ENCODE measurements around the gene PRTN3. TPM values are rescaled to one million over a fixed set of nuclear protein-coding genes. Genes with fewer than 3 reads are reported as not detected.
A peak's percentile ranks its signal among the peaks of the same experiment; 100 is the strongest.
"Not testable (repeated sequence)": the region's sequence is repeated elsewhere in the genome, so short reads cannot be mapped to it uniquely, and the experiment has no call there.

The PRTN3 gene
- total RNA-seq, 1 donor from 2014 or later: not detected

GRCh38 chr19:890831-891230 is 50.0 kb downstream of the PRTN3 start:
- Histone ChIP-seq H3K4me1 (no peaks in the 10 kb centered on the region), H4K20me1 (ENCODE audit: low read depth) (peaks cover 6% of the 10 kb centered on the region), H3K9ac (no peak overlapping the region), H2AFZ (replicated peaks) (no peak overlapping the region), H3K27ac (no peak overlapping the region), H3K9me3 (ENCODE audit: low read depth) (no peaks in the 10 kb centered on the region), H3K79me2 (ENCODE audit: low read depth) (peaks cover 15% of the 10 kb centered on the region), H3F3A (ENCODE audit: low read depth) (peaks cover 14% of the 10 kb centered on the region), H3K4me3 (no peak overlapping the region), H3K27me3 (no peaks in the 10 kb centered on the region), H3K4me2 (no peak overlapping the region), H3K36me3 (no peaks in the 10 kb centered on the region)
- no peak overlapping the region for H3K27ac Mint-ChIP-seq
- H3K4me3 Mint-ChIP-seq: peak overlapping the region; percentile 80
- DNase-seq (ENCODE audit: low spot score): no peak
- H3K9me3 Mint-ChIP-seq: no peaks in the 10 kb centered on the region
- H3K36me3 Mint-ChIP-seq: peaks cover 7% of the 10 kb centered on the region
- no peak for TF ChIP-seq EZH2 (IDR thresholded peaks at IDR 0.05)
- no peak for TF ChIP-seq EZH2phosphoT487 (IDR thresholded peaks at IDR 0.05)
- no peak for TF ChIP-seq CTCF (IDR thresholded peaks at IDR 0.05)
- peaks cover 9% of the 10 kb centered on the region for H3K4me1 Mint-ChIP-seq
- peaks cover 16% of the 10 kb centered on the region for H3K27me3 Mint-ChIP-seq (ENCODE audit: insufficient read depth, low read depth)

GRCh38 chr19:891421-892200 is 50.8 kb downstream of the PRTN3 start:
- H2AFZ ChIP-seq (replicated peaks); H3K27ac ChIP-seq; H3K4me1 ChIP-seq; H3K4me1 Mint-ChIP-seq; H3K9me3 Mint-ChIP-seq; H3K27me3 ChIP-seq; DNase-seq (ENCODE audit: low spot score); H3K9me3 ChIP-seq (ENCODE audit: low read depth); H3K9ac ChIP-seq; H3K27ac Mint-ChIP-seq; H3K36me3 ChIP-seq; H4K20me1 ChIP-seq (ENCODE audit: low read depth); H3K36me3 Mint-ChIP-seq: not testable (repeated sequence)
- peak overlapping the region; percentile 97 for H3K4me3 ChIP-seq
- peaks cover 14% of the 10 kb centered on the region for H3F3A ChIP-seq (ENCODE audit: low read depth)
- peaks cover 15% of the 10 kb centered on the region for H3K79me2 ChIP-seq (ENCODE audit: low read depth)
- H3K4me2 ChIP-seq: peak overlapping the region; percentile 95
- peaks cover 16% of the 10 kb centered on the region for H3K27me3 Mint-ChIP-seq (ENCODE audit: insufficient read depth, low read depth)
- H3K4me3 Mint-ChIP-seq: peak overlapping the region; percentile 90

GRCh38 chr19:892243-892893 is 51.6 kb downstream of the PRTN3 start:
- TF ChIP-seq EZH2 (IDR thresholded peaks at IDR 0.05): no peak
- TF ChIP-seq EZH2phosphoT487 (IDR thresholded peaks at IDR 0.05): no peak
- no peak for TF ChIP-seq CTCF (IDR thresholded peaks at IDR 0.05)
- no peaks in the 10 kb centered on the region for H3K9me3 Mint-ChIP-seq
- peaks cover 12% of the 10 kb centered on the region for H3K4me1 Mint-ChIP-seq
- Histone ChIP-seq H3K9me3 (ENCODE audit: low read depth) (no peaks in the 10 kb centered on the region), H3K4me3 (peak overlapping the region; percentile 97), H3K36me3 (no peaks in the 10 kb centered on the region), H4K20me1 (ENCODE audit: low read depth) (peaks cover 10% of the 10 kb centered on the region), H3K4me1 (no peaks in the 10 kb centered on the region), H3K27me3 (no peaks in the 10 kb centered on the region), H2AFZ (replicated peaks) (peak overlapping the region; percentile 53), H3K4me2 (peak overlapping the region; percentile 95), H3F3A (ENCODE audit: low read depth) (peaks cover 14% of the 10 kb centered on the region), H3K9ac (peak overlapping the region; percentile 85), H3K27ac (no peak overlapping the region), H3K79me2 (ENCODE audit: low read depth) (peaks cover 15% of the 10 kb centered on the region)
- peaks cover 4% of the 10 kb centered on the region for H3K36me3 Mint-ChIP-seq
- H3K27me3 Mint-ChIP-seq (ENCODE audit: insufficient read depth, low read depth): peaks cover 16% of the 10 kb centered on the region
- H3K4me3 Mint-ChIP-seq: peak overlapping the region; percentile 90
- no peak overlapping the region for H3K27ac Mint-ChIP-seq
- DNase-seq (ENCODE audit: low spot score): peak; percentile 67

All from neural progenitor cell (in vitro differentiated cells).